ENCODE results near the gene PPIP5K2. TPM values are rescaled to one million over a fixed set of nuclear protein-coding genes. Genes with fewer than 3 reads are reported as not detected.

The PPIP5K2 gene
- total and polyA plus RNA-seq, 3 donors from 2014 or later, result 23.7 to 42.8 (median 30.4) TPM

DNA sequence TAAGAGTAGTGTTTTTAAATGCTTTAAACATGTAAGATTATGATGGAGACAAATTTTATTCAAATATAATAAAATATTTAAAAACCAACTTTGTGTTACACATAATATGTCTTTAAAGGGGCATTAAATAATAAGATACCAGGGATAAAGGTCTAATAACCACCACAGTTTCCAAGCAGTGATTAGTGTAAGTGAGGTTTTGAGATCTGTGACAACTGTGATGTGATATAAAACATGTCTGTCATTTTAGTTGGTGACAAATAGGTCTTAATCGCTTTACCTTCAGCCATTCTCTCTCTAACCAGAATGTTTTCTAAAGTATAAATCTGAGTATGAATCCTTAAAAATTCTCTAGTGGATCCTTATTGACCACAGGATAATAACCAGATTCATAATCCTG, 28.1 kb downstream of the PPIP5K2 start:
- no peaks in the 10 kb centered on the region for H3K9me3 ChIP-seq
- TF ChIP-seq, protein P1, sequence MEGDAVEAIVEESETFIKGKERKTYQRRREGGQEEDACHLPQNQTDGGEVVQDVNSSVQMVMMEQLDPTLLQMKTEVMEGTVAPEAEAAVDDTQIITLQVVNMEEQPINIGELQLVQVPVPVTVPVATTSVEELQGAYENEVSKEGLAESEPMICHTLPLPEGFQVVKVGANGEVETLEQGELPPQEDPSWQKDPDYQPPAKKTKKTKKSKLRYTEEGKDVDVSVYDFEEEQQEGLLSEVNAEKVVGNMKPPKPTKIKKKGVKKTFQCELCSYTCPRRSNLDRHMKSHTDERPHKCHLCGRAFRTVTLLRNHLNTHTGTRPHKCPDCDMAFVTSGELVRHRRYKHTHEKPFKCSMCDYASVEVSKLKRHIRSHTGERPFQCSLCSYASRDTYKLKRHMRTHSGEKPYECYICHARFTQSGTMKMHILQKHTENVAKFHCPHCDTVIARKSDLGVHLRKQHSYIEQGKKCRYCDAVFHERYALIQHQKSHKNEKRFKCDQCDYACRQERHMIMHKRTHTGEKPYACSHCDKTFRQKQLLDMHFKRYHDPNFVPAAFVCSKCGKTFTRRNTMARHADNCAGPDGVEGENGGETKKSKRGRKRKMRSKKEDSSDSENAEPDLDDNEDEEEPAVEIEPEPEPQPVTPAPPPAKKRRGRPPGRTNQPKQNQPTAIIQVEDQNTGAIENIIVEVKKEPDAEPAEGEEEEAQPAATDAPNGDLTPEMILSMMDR (IDR thresholded peaks at IDR 0.05), result no peak
- no peak for TF ChIP-seq POLR2A (IDR thresholded peaks at IDR 0.05)
- no peaks in the 10 kb centered on the region for H3K4me1 ChIP-seq
- no peak for DNase-seq
- no peaks in the 10 kb centered on the region for H3K36me3 ChIP-seq (ENCODE audit: low read depth, missing control alignments)
- no peak overlapping the region for H3K27ac ChIP-seq
- no peak overlapping the region for H3K4me3 ChIP-seq
- intact Hi-C loops (cut with DNase I; ENCODE audit: low total_unique reads), result no loop called here
- no peaks in the 10 kb centered on the region for H3K27me3 ChIP-seq
- WGBS, 2 donors, result 90 to 94% methylated on average over 1 of the region's 1 CpG

GRCh38 chr5:103151156-103151555, 31.1 kb downstream of the PPIP5K2 start:
- WGBS, 2 donors, result 95 to 100% methylated on average over 1 of the region's 1 CpG
- Histone ChIP-seq H3K4me1 (no peaks in the 10 kb centered on the region), H3K27ac (no peak overlapping the region), H3K9me3 (no peaks in the 10 kb centered on the region), H3K27me3 (no peaks in the 10 kb centered on the region), H3K4me3 (no peak overlapping the region), H3K36me3 (ENCODE audit: low read depth, missing control alignments) (no peaks in the 10 kb centered on the region)
- no peak for DNase-seq
- no peak for TF ChIP-seq POLR2A (IDR thresholded peaks at IDR 0.05)
- TF ChIP-seq, protein P1 (IDR thresholded peaks at IDR 0.05), result no peak
- intact Hi-C loops (cut with DNase I; ENCODE audit: low total_unique reads), result no loop called here

DNA sequence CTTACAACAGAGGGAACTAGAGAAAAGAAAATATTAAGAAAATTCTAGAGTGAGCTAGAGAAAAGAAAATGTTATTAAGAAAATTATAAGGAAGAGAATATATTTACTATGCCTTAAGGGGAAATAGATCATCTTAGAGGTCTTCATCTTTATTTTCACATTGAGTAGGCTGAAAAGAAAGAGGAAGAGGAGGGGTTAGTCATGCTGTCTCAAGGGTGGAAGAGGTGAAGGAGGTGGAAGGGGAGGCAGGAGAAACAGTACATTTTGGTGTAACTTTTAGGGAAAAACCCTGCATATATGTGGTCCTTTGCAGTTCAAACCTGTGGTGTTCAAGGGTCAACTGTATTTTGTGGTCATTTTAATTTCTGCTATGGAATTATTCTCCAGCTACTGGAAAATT, 46.6 kb downstream of the PPIP5K2 start:
- DNase-seq, result no peak
- Histone ChIP-seq H3K4me3 (no peak overlapping the region), H3K4me1 (no peaks in the 10 kb centered on the region), H3K27me3 (no peaks in the 10 kb centered on the region), H3K27ac (no peak overlapping the region), H3K36me3 (ENCODE audit: low read depth, missing control alignments) (no peaks in the 10 kb centered on the region), H3K9me3 (no peaks in the 10 kb centered on the region)
- intact Hi-C loops (cut with DNase I; ENCODE audit: low total_unique reads), result no loop called here
- no peak for TF ChIP-seq POLR2A (IDR thresholded peaks at IDR 0.05)
- TF ChIP-seq, protein P1 (IDR thresholded peaks at IDR 0.05), result no peak

DNA sequence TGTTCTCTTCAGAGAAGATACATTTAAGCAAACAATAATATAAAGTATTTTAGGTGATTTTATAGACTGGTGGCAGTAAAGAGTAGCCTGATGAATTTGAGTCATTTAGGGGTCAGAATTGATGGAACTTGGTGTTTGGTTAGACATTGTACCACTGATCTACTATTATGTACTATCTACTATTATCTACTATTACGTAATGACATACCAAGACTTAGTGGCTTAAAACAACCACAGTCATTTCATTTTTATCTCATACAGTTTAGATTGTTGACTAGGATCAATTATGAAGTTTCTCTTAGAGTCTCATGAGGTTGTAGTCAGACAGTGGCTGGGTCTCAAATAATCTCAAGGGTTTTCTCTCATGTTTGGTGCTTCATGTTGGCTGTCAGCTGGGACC, 54.0 kb downstream of the PPIP5K2 start:
- WGBS, 2 donors, result 94 to 100% methylated on average over 1 of the region's 1 CpG
- Histone ChIP-seq H3K4me3 (no peak overlapping the region), H3K27ac (no peak overlapping the region), H3K36me3 (ENCODE audit: low read depth, missing control alignments) (no peaks in the 10 kb centered on the region), H3K4me1 (no peaks in the 10 kb centered on the region), H3K27me3 (no peaks in the 10 kb centered on the region), H3K9me3 (no peaks in the 10 kb centered on the region)
- DNase-seq, result no peak
- intact Hi-C loops (cut with DNase I; ENCODE audit: low total_unique reads), result no loop called here
- TF ChIP-seq, protein P1 (IDR thresholded peaks at IDR 0.05), result no peak
- no peak for TF ChIP-seq POLR2A (IDR thresholded peaks at IDR 0.05)

- TF ChIP-seq, protein P1 (IDR thresholded peaks at IDR 0.05), result no peak
- no peak for TF ChIP-seq POLR2A (IDR thresholded peaks at IDR 0.05)
- 88 to 90% methylated on average over 4 of the region's 4 CpGs for WGBS, 2 donors
- no peaks in the 10 kb centered on the region for H3K27me3 ChIP-seq
- DNase-seq, result no peak
- no peaks in the 10 kb centered on the region for H3K9me3 ChIP-seq
- intact Hi-C loops (cut with DNase I; ENCODE audit: low total_unique reads), result no loop called here
- H3K36me3 ChIP-seq (ENCODE audit: low read depth, missing control alignments), result no peaks in the 10 kb centered on the region
- no peak overlapping the region for H3K4me3 ChIP-seq
- no peaks in the 10 kb centered on the region for H3K4me1 ChIP-seq
- no peak overlapping the region for H3K27ac ChIP-seq
These were observed 57.4 kb downstream of the PPIP5K2 start for GRCh38 chr5:103177543-103177942.

All from testis (tissue), 3 donors.